Lung (tissue), 12 donors: ENCODE results near the gene AWAT2. TPM values are rescaled to one million over a fixed set of nuclear protein-coding genes. Genes with fewer than 3 reads are reported as not detected.

Experiments used
- ATAC-seq: fragments of 200-7000 bp; cut with Tn5 transposase; one replicate; pipeline ENCODE4 v1.9.1; 2020; ENCODE audit warnings: moderate number of reproducible peaks; ENCODE audit not compliant: insufficient read depth, low FRiP score
- DNase-seq, 3 donors: peaks; one replicate each; pipeline ENCODE4 v3.0.0-alpha.2; 2013 to 2017
- H3K27ac ChIP-seq, 2 donors: one replicate each; pipeline ENCODE4 v1.5.1; 2013; ENCODE audit warnings: mild to moderate bottlenecking in 2 of 2, moderate library complexity in 2 of 2, control low read depth in 1 of 2, inconsistent platforms in 1 of 2, low read depth in 1 of 2, low read length in 1 of 2
- H3K27me3 ChIP-seq, 3 donors: one replicate each; pipeline ENCODE4 v1.5.1; 2013; ENCODE audit warnings: low read length in 2 of 3; ENCODE audit not compliant: control insufficient read depth in 3 of 3, insufficient read depth in 3 of 3
- H3K36me3 ChIP-seq, 4 donors: one replicate each; pipeline ENCODE4 v1.5.1; 2013; ENCODE audit warnings: low read length in 4 of 4, mild to moderate bottlenecking in 1 of 4, moderate library complexity in 1 of 4; ENCODE audit not compliant: control insufficient read depth in 4 of 4, insufficient read depth in 4 of 4
- H3K4me1 ChIP-seq, 5 donors: one replicate each; pipeline ENCODE4 v1.5.1; 2013; ENCODE audit warnings: low read length in 5 of 5, mild to moderate bottlenecking in 2 of 5, moderate library complexity in 1 of 5; ENCODE audit not compliant: control insufficient read depth in 5 of 5, insufficient read depth in 5 of 5
- H3K4me3 ChIP-seq: one replicate; pipeline ENCODE4 v1.5.1; 2013; ENCODE audit warnings: mild to moderate bottlenecking, control low read depth, moderate library complexity
- H3K9ac ChIP-seq, 2 donors: one replicate each; pipeline ENCODE4 v1.5.1; 2013; ENCODE audit warnings: low read length in 2 of 2, control low read depth in 1 of 2; ENCODE audit not compliant: insufficient read depth in 1 of 2
- H3K9me3 ChIP-seq, 4 donors: one replicate each; pipeline ENCODE4 v1.5.1; 2013; ENCODE audit warnings: low read length in 3 of 4, mild to moderate bottlenecking in 1 of 4, moderate library complexity in 1 of 4; ENCODE audit not compliant: control insufficient read depth in 4 of 4, insufficient read depth in 3 of 4
- CTCF ChIP-seq: IDR thresholded peaks from 2 replicates; pipeline ENCODE4 v1.5.1; 2012; ENCODE audit warnings: mild to moderate bottlenecking; ENCODE audit errors: control extremely low read depth, extremely low read depth
- WGBS, 2 donors: extraction: QIAGEN DNeasy Blood & Tissue Kit; methylation state at CpG; one replicate each; pipeline ENCODE4 v1.1.7; 2013; 5-methylcytosine and 5-hydroxymethylcytosine counted together
- polyA plus RNA-seq, 2 donors: library from polyadenylated mRNA; stranded (reverse); fragments of 200-250 nt; gene quantifications; one replicate each; pipeline ENCODE4 v1.2.1, GENCODE V29; 2013
- total RNA-seq, 2 donors: library from RNA; depleted of rRNA in 1 of 2; stranded (reverse); fragments of >200 nt in 1 of 2; gene quantifications; one replicate each; pipeline ENCODE4 v1.2.1, GENCODE V29; 2014 to 2021
- donor health status: control.
- donor health status: control.
- donor health status: Bipolar disorder and iron deficiency.
- donor health status: healthy.
- donor health status: DM: yes; HTN: yes; CAD: no.

The AWAT2 gene
- total and polyA plus RNA-seq, 4 donors, result 0.07 TPM; not detected in 3

GRCh38 chrX:70025464-70025863, 24.3 kb downstream of the AWAT2 start:
- H3K36me3 ChIP-seq, result no peaks in the 10 kb centered on the region
- no peak for TF ChIP-seq CTCF
- H3K4me3 ChIP-seq, result no peak overlapping the region
- peaks cover 0 to 5% (median 0%) of the 10 kb centered on the region in 5 donors for H3K4me1 ChIP-seq
- ATAC-seq (no peak), DNase-seq (peak in 2 of 3 donors; percentile 36 to 59)
- H3K9ac ChIP-seq, result no peak overlapping the region
- peaks cover 2 to 3% (median 3%) of the 10 kb centered on the region in 3 donors for H3K27me3 ChIP-seq
- 9 to 13% methylated on average over 1 of the region's 1 CpG for WGBS, 2 donors
- H3K9me3 ChIP-seq, result peaks cover 0 to 1% (median 0%) of the 10 kb centered on the region in 4 donors
- no peak overlapping the region for H3K27ac ChIP-seq

- Histone ChIP-seq H3K36me3 (no peaks in the 10 kb centered on the region), H3K9ac (no peak overlapping the region), H3K27ac (no peak overlapping the region), H3K9me3 (no peaks in the 10 kb centered on the region), H3K27me3 (peaks cover 0 to 3% (median 2%) of the 10 kb centered on the region in 3 donors), H3K4me1 (peaks cover 0 to 5% (median 0%) of the 10 kb centered on the region in 5 donors), H3K4me3 (no peak overlapping the region)
- no peak for TF ChIP-seq CTCF
- ATAC-seq (no peak), DNase-seq (no peak)
- 74 to 84% methylated on average over 4 of the region's 4 CpGs for WGBS, 2 donors
Observed at GRCh38 chrX:70022616-70023015, 27.1 kb downstream of the AWAT2 start.

- no peak overlapping the region for H3K9ac ChIP-seq
- WGBS, 2 donors, result 86 to 93% methylated on average over 2 of the region's 2 CpGs
- no peak for TF ChIP-seq CTCF
Observed at GRCh38 chrX:70016513-70016912, 33.2 kb downstream of the AWAT2 start.

More at GRCh38 chrX:70016513-70016912, 33.2 kb downstream of the AWAT2 start:
- ATAC-seq (no peak), DNase-seq (no peak)
- no peaks in the 10 kb centered on the region for H3K27me3 ChIP-seq
- H3K4me3 ChIP-seq, result no peak overlapping the region
- H3K36me3 ChIP-seq, result no peaks in the 10 kb centered on the region
- peaks cover 0 to 9% (median 3%) of the 10 kb centered on the region in 5 donors for H3K4me1 ChIP-seq
- no peak overlapping the region for H3K27ac ChIP-seq
- H3K9me3 ChIP-seq, result no peaks in the 10 kb centered on the region
